Left lung (tissue), 10 donors: ENCODE data around the gene CFAP91. TPM values are rescaled to one million over a fixed set of nuclear protein-coding genes. Genes with fewer than 3 reads are reported as not detected.

Experiments used
- ATAC-seq: fragments of 200-7000 bp; cut with Tn5 transposase; one replicate; pipeline ENCODE4 v1.9.1; 2020; ENCODE audit warnings: moderate library complexity
- DNase-seq, 4 donors: peaks; one replicate each; pipeline ENCODE4 v3.0.0-alpha.2; 2013 to 2020
- H3K27ac ChIP-seq, 2 donors: fragments of 200-600 bp; sonication (generic) in 1 of 2; one replicate each; pipeline versions ENCODE4 v1.5.0 to v1.8.0; 2020 to 2021
- H3K27me3 ChIP-seq, 2 donors: fragments of 200-600 bp; sonication (generic) in 1 of 2; one replicate each; pipeline versions ENCODE4 v1.5.0 to v1.8.0; 2020 to 2021
- H3K36me3 ChIP-seq, 2 donors: fragments of 200-600 bp; sonication (generic) in 1 of 2; one replicate each; pipeline versions ENCODE4 v1.5.0 to v1.8.0; 2020 to 2021
- H3K4me1 ChIP-seq, 2 donors: fragments of 200-600 bp; one replicate each; pipeline ENCODE4 v1.8.0; 2021
- H3K4me3 ChIP-seq, 2 donors: fragments of 200-600 bp; sonication (generic) in 1 of 2; one replicate each; pipeline versions ENCODE4 v1.5.0 to v1.8.0; 2020 to 2021; ENCODE audit warnings: mild to moderate bottlenecking in 1 of 2
- H3K9me3 ChIP-seq, 2 donors: fragments of 200-600 bp; sonication (generic) in 1 of 2; one replicate each; pipeline versions ENCODE4 v1.5.0 to v1.8.0; 2020 to 2021
- intact Hi-C, 2 donors: fragments of 100-400 bp; cut with DNase I; formaldehyde crosslinking; loops; one replicate each; pipeline versions ENCODE4 v1.11.2 to v1.14.2; 2022
- polyA plus RNA-seq, 6 donors: library from polyadenylated mRNA; unstranded; fragments of 120-200 nt; gene quantifications; one replicate each; pipeline ENCODE4 v1.2.1, GENCODE V29; 2013; ENCODE audit not compliant: insufficient read length in 6 of 6
- total RNA-seq, 2 donors: library from RNA; stranded (reverse); fragmentation: NEBNext Ultra II Directional; extraction: Animal tissue kit (Norgen Biotek cat#: 25700); gene quantifications; one replicate each; pipeline ENCODE4 v1.2.1, GENCODE V29; 2021
- TF ChIP-seq, protein P1 (sequence below), 2 donors: fragments of 200-600 bp; sonication (generic) in 1 of 2; IDR thresholded peaks; one replicate each; pipeline versions ENCODE4 v1.5.0 to v1.8.0; 2021; ENCODE audit warnings: antibody characterized with exemption in 2 of 2
- donor health status: DM: no; HTN: yes; CAD: no.
- donor health status: DM: no; HTN: no; CAD: no.

The CFAP91 gene
- total and polyA plus RNA-seq, 8 donors = 1.1 to 12.9 (median 7.7) TPM

DNA sequence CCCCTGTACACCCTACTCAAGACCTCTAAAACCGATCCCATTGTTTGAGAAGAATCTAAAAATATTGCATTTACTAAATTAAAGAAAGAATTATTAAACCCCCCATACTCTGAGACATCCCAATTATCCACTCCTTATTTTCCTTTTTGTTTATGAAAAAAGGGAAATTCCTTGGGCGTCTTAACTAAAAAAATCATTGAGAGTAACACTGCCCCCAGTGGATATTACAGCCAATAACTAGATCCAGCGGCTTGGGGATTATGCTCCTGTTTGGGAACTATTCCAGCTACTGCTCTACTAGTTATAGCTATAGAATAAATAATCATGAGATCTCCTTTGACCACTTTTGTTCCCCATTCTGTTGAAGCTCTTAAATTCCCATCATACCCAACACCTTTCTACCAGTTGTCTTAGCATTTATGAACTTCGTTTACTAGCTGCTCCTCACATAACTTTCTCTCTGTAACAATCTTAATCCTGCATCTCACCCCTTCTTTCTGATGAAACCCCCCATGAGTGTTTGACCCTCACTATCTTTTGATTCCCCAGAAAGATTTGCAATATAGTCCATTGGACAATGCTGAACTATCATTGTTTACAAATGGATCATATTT is 12.7 kb upstream of the CFAP91 start:
- DNase-seq = peak in 1 of 4 donors; percentile 16
- H3K27ac ChIP-seq = no peak overlapping the region
- TF ChIP-seq, protein P1, sequence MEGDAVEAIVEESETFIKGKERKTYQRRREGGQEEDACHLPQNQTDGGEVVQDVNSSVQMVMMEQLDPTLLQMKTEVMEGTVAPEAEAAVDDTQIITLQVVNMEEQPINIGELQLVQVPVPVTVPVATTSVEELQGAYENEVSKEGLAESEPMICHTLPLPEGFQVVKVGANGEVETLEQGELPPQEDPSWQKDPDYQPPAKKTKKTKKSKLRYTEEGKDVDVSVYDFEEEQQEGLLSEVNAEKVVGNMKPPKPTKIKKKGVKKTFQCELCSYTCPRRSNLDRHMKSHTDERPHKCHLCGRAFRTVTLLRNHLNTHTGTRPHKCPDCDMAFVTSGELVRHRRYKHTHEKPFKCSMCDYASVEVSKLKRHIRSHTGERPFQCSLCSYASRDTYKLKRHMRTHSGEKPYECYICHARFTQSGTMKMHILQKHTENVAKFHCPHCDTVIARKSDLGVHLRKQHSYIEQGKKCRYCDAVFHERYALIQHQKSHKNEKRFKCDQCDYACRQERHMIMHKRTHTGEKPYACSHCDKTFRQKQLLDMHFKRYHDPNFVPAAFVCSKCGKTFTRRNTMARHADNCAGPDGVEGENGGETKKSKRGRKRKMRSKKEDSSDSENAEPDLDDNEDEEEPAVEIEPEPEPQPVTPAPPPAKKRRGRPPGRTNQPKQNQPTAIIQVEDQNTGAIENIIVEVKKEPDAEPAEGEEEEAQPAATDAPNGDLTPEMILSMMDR (IDR thresholded peaks at IDR 0.05) = peak; percentile 39 to 57
- H3K36me3 ChIP-seq = no peaks in the 10 kb centered on the region
- H3K4me1 ChIP-seq = no peaks in the 10 kb centered on the region
- intact Hi-C loops = loop anchor here in 1 of 2 donors (10.0 kb wide), 1 partner anchor 805 kb away; no protein-coding TSS in a partner anchor
- peak; percentile 23 for ATAC-seq
- no peaks in the 10 kb centered on the region for H3K27me3 ChIP-seq
- no peaks in the 10 kb centered on the region for H3K9me3 ChIP-seq
- no peak overlapping the region for H3K4me3 ChIP-seq

DNA sequence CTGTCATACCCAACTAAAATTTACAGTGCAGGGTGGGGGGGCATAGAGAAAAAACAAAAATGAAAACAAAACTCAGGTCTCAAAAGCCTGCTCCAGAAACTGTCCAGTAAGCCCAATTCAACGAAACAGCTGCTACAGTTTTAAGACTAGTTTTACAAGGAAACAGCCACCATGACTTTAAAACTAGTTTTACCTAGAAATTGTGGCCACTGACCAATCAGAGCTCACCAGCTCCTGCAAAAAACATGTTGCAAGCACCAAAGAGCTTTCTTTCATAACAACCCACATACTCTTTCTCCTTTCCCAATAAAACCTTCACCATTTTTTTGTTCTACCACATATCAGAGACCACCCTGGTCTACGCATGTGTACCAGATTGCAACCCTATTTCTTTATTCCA is 7.3 kb upstream of the CFAP91 start:
- H3K4me1 ChIP-seq = peaks cover 0 to 5% of the 10 kb centered on the region in 2 donors
- H3K36me3 ChIP-seq = no peaks in the 10 kb centered on the region
- ATAC-seq = no peak
- TF ChIP-seq, protein P1 (IDR thresholded peaks at IDR 0.05) = no peak
- DNase-seq = no peak
- intact Hi-C loops = loop anchor here in 1 of 2 donors (10.0 kb wide), 1 partner anchor 811 kb away; no protein-coding TSS in a partner anchor
- no peaks in the 10 kb centered on the region for H3K9me3 ChIP-seq
- H3K27ac ChIP-seq = no peak overlapping the region
- H3K27me3 ChIP-seq = no peaks in the 10 kb centered on the region
- H3K4me3 ChIP-seq = no peak overlapping the region

DNA sequence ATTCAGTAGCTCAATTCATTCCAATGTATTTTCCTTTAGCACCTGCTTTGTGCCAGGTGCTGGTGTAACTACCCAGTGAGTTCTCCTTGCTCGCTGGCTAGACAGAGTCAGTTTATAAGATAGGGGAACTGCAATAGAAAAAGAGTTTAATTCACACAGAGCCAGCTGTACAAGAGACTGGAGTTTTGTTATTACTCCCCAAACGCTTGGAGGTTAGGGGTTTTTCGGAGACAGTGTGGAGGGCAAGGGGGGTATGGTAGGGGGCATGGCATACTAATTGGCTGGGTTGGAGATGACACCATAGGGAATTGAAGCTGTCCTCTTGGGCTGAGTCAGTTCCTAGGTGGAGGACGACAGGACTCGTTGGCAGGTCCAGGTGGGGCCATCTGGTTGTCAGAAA is 5.4 kb upstream of the CFAP91 start:
- ATAC-seq = no peak
- Histone ChIP-seq H3K27ac (no peak overlapping the region), H3K9me3 (peaks cover 0 to 7% of the 10 kb centered on the region in 2 donors), H3K4me3 (no peak overlapping the region), H3K27me3 (no peaks in the 10 kb centered on the region), H3K4me1 (peaks cover 5 to 24% of the 10 kb centered on the region in 2 donors), H3K36me3 (no peaks in the 10 kb centered on the region)
- TF ChIP-seq, protein P1 (IDR thresholded peaks at IDR 0.05) = no peak
- intact Hi-C loops = loop anchor here in 1 of 2 donors (10.0 kb wide), 1 partner anchor 813 kb away; no protein-coding TSS in a partner anchor
- DNase-seq = no peak

DNA sequence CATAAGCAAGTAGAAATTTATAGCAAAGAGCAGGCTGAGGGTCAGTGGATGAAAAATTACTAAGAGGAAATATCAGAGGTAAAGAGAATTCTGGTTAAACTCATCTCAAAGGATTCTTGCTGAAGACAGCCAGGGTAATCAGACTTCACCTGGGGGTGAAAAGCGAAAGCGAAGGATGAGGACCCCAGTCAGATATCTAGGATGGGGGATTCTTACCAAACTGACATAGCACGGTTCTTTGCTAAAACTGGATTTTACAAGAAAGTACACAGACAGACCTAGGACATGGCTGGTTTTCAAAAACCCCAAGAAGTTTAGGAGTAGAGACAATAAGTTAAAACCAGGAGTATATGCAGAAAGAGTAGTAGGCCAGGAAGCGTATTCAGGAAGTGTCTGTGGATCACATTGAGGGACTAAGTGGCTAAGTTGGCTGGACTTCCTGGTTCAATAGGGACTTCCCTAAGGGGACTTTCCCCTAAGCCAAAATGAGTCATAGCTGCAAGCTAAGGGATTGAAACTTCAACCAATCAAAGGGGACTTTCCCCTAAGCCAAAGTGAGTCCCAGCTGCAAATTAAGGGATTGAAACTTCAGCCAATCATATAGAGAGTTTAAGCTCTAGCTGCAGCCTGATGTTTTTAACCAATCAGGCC is 2.4 kb upstream of the CFAP91 start:
- ATAC-seq (no peak), DNase-seq (peak in 1 of 4 donors; percentile 1)
- intact Hi-C loops = no loop called here
- Histone ChIP-seq H3K9me3 (peaks cover 0 to 7% of the 10 kb centered on the region in 2 donors), H3K27ac (peak overlapping the region in 1 of 2 donors; percentile 74), H3K36me3 (no peaks in the 10 kb centered on the region), H3K4me3 (no peak overlapping the region), H3K4me1 (peaks cover 5 to 34% of the 10 kb centered on the region in 2 donors), H3K27me3 (no peaks in the 10 kb centered on the region)
- TF ChIP-seq, protein P1 (IDR thresholded peaks at IDR 0.05) = no peak
